ENCODE results near the gene CCDC187.

GRCh38 chr9:136318111-136318775, 14.3 kb upstream of the CCDC187 start:
- TF ChIP-seq, protein P1, sequence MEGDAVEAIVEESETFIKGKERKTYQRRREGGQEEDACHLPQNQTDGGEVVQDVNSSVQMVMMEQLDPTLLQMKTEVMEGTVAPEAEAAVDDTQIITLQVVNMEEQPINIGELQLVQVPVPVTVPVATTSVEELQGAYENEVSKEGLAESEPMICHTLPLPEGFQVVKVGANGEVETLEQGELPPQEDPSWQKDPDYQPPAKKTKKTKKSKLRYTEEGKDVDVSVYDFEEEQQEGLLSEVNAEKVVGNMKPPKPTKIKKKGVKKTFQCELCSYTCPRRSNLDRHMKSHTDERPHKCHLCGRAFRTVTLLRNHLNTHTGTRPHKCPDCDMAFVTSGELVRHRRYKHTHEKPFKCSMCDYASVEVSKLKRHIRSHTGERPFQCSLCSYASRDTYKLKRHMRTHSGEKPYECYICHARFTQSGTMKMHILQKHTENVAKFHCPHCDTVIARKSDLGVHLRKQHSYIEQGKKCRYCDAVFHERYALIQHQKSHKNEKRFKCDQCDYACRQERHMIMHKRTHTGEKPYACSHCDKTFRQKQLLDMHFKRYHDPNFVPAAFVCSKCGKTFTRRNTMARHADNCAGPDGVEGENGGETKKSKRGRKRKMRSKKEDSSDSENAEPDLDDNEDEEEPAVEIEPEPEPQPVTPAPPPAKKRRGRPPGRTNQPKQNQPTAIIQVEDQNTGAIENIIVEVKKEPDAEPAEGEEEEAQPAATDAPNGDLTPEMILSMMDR (IDR thresholded peaks at IDR 0.05) = no peak
- no peak for TF ChIP-seq POLR2AphosphoS5 (IDR thresholded peaks at IDR 0.05)

All from upper lobe of left lung (tissue), 4 donors.